Smooth muscle cell (in vitro differentiated cells): Measurements from ENCODE around the gene MYH11. TPM values are rescaled to one million over a fixed set of nuclear protein-coding genes. Genes with fewer than 3 reads are reported as not detected.

ENCODE experiments used
- DNase-seq: peaks from one replicate; lab custom pipeline; 2025; ENCODE audit not compliant: unreplicated experiment; lab: John Stamatoyannopoulos, UW
- H2AFZ ChIP-seq: fragments of 200-600 bp; sonication (generic); 2 replicates; pipeline ENCODE4 v1.6.0; 2016; ENCODE audit warnings: antibody characterized with exemption, low read depth, mild to moderate bottlenecking
- H3F3A ChIP-seq: fragments of 200-600 bp; sonication (generic); 2 replicates; pipeline ENCODE4 v1.6.0; 2017; ENCODE audit warnings: antibody characterized with exemption, low read depth
- H3K27ac ChIP-seq: fragments of 200-600 bp; sonication (generic); 2 replicates; pipeline ENCODE4 v1.5.1; 2016; ENCODE audit warnings: low read depth, mild to moderate bottlenecking
- H3K27me3 ChIP-seq: fragments of 200-600 bp; sonication (generic); 2 replicates; pipeline ENCODE4 v1.6.1; 2016; ENCODE audit warnings: low read depth, mild to moderate bottlenecking
- H3K36me3 ChIP-seq: fragments of 200-600 bp; sonication (generic); 2 replicates; pipeline ENCODE4 v1.5.1; 2016; ENCODE audit warnings: low read depth
- H3K4me1 ChIP-seq: fragments of 200-600 bp; sonication (generic); 2 replicates; pipeline ENCODE4 v1.5.1; 2016; ENCODE audit warnings: low read depth
- H3K4me2 ChIP-seq: fragments of 200-600 bp; sonication (generic); 2 replicates; pipeline ENCODE4 v1.6.0; 2016; ENCODE audit warnings: mild to moderate bottlenecking
- H3K4me3 ChIP-seq: fragments of 200-600 bp; sonication (generic); 2 replicates; pipeline ENCODE4 v1.5.1; 2016; ENCODE audit warnings: mild to moderate bottlenecking
- H3K79me2 ChIP-seq: fragments of 200-600 bp; sonication (generic); 2 replicates; pipeline ENCODE4 v1.6.0; 2016; ENCODE audit warnings: low read depth, mild to moderate bottlenecking
- H3K9ac ChIP-seq: fragments of 200-600 bp; sonication (generic); 2 replicates; pipeline ENCODE4 v1.6.0; 2016; ENCODE audit warnings: low read depth
- H3K9me3 ChIP-seq: fragments of 200-600 bp; sonication (generic); replicated peaks from 2 replicates; pipeline ENCODE4 v1.5.1; 2016; ENCODE audit warnings: low read depth
- H4K20me1 ChIP-seq: fragments of 200-600 bp; sonication (generic); 2 replicates; pipeline ENCODE4 v1.6.0; 2016; ENCODE audit warnings: low read depth
- CTCF ChIP-seq: fragments of 200-600 bp; sonication (generic); IDR thresholded peaks from 2 replicates; pipeline ENCODE4 v1.5.1; 2017; ENCODE audit warnings: borderline replicate concordance, mild to moderate bottlenecking, antibody characterized with exemption; ENCODE audit not compliant: insufficient read depth, poor library complexity, severe bottlenecking
- WGBS: methylation state at CpG from one replicate; pipeline ENCODE4 v1.1.7; 2016; ENCODE audit warnings: low lambda C conversion rate; 5-methylcytosine and 5-hydroxymethylcytosine counted together
- polyA plus RNA-seq: library from polyadenylated mRNA; unstranded; fragments of >200 nt; fragmentation: Nextera tagmentation; extraction: Ambion mirVana; gene quantifications from 2 replicates; pipeline ENCODE4 v1.2.1, GENCODE V29; 2016
- total RNA-seq: library from RNA; depleted of rRNA; stranded (reverse); fragments of >200 nt; gene quantifications from 2 replicates; pipeline ENCODE4 v1.2.3, GENCODE V29; 2014

Gene MYH11
- total and polyA plus RNA-seq, 2 experiments from 2014 or later, result 0.58 TPM; not detected in 1

- Histone ChIP-seq H2AFZ (no peak overlapping the region), H4K20me1 (no peaks in the 10 kb centered on the region), H3K4me1 (no peaks in the 10 kb centered on the region), H3K27ac (no peak overlapping the region), H3F3A (no peaks in the 10 kb centered on the region), H3K4me3 (no peak overlapping the region), H3K9me3 (no peaks in the 10 kb centered on the region), H3K4me2 (no peak overlapping the region), H3K27me3 (peaks cover 76% of the 10 kb centered on the region), H3K36me3 (no peaks in the 10 kb centered on the region), H3K79me2 (no peaks in the 10 kb centered on the region), H3K9ac (no peak overlapping the region)
- DNase-seq, result no peak
- TF ChIP-seq CTCF, result no peak
- 82% methylated on average over 12 of the region's 12 CpGs for WGBS
Observed at GRCh38 chr16:15849209-15849981, 7.4 kb downstream of the MYH11 start.

GRCh38 chr16:15847611-15848175 is 9.1 kb downstream of the MYH11 start:
- H3K27me3 ChIP-seq, result peaks cover 72% of the 10 kb centered on the region
- no peak overlapping the region for H3K9ac ChIP-seq
- H4K20me1 ChIP-seq, result no peaks in the 10 kb centered on the region
- H3K4me2 ChIP-seq, result no peak overlapping the region
- H3K36me3 ChIP-seq, result no peaks in the 10 kb centered on the region
- no peak for DNase-seq
- no peaks in the 10 kb centered on the region for H3F3A ChIP-seq
- H3K79me2 ChIP-seq, result no peaks in the 10 kb centered on the region
- H2AFZ ChIP-seq, result no peak overlapping the region
- no peak for TF ChIP-seq CTCF
- H3K4me1 ChIP-seq, result no peaks in the 10 kb centered on the region
- no peaks in the 10 kb centered on the region for H3K9me3 ChIP-seq
- no peak overlapping the region for H3K27ac ChIP-seq
- 40% methylated on average over 9 of the region's 9 CpGs for WGBS
- H3K4me3 ChIP-seq, result no peak overlapping the region

GRCh38 chr16:15846510-15846909 is 10.3 kb downstream of the MYH11 start:
- H3K36me3 ChIP-seq, result no peaks in the 10 kb centered on the region
- H2AFZ ChIP-seq, result no peak overlapping the region
- H3F3A ChIP-seq, result no peaks in the 10 kb centered on the region
- no peaks in the 10 kb centered on the region for H3K9me3 ChIP-seq
- no peak overlapping the region for H3K27ac ChIP-seq
- peaks cover 62% of the 10 kb centered on the region for H3K27me3 ChIP-seq
- no peak overlapping the region for H3K4me3 ChIP-seq
- TF ChIP-seq CTCF, result no peak
- 93% methylated on average over 4 of the region's 4 CpGs for WGBS
- no peaks in the 10 kb centered on the region for H3K4me1 ChIP-seq
- no peak overlapping the region for H3K9ac ChIP-seq
- no peaks in the 10 kb centered on the region for H4K20me1 ChIP-seq
- DNase-seq, result no peak
- no peaks in the 10 kb centered on the region for H3K79me2 ChIP-seq
- H3K4me2 ChIP-seq, result no peak overlapping the region
